Transverse colon (tissue), 4 donors: Measurements from ENCODE around the gene FAM171A1. TPM values are rescaled to one million over a fixed set of nuclear protein-coding genes. Genes with fewer than 3 reads are reported as not detected.

Experiments used
- DNase-seq: peaks from one replicate; pipeline ENCODE4 v3.0.0-alpha.2; 2019
- H3K27ac ChIP-seq, 4 donors: fragments of 200-600 bp; sonication (generic); 2 replicates each; pipeline ENCODE4 v1.5.1; 2016 to 2018; ENCODE audit warnings: inconsistent platforms in 4 of 4
- H3K27me3 ChIP-seq: fragments of 200-600 bp; sonication (generic); 2 replicates; pipeline ENCODE4 v1.5.1; 2017; ENCODE audit warnings: inconsistent platforms
- H3K36me3 ChIP-seq, 4 donors: fragments of 200-600 bp; sonication (generic); 2 replicates each; pipeline ENCODE4 v1.5.1; 2017 to 2019; ENCODE audit warnings: inconsistent platforms in 4 of 4
- H3K4me1 ChIP-seq, 4 donors: fragments of 200-600 bp; sonication (generic); 2 replicates each; pipeline ENCODE4 v1.5.1; 2017 to 2020; ENCODE audit warnings: inconsistent platforms in 4 of 4
- H3K4me3 ChIP-seq, 4 donors: fragments of 200-600 bp; sonication (generic); 1 replicate in 1 of 4; 2 replicates in 3 of 4; pipeline versions ENCODE4 v1.5.1 to v1.6.1; 2017 to 2019; ENCODE audit warnings: inconsistent platforms in 4 of 4
- H3K9me3 ChIP-seq, 2 donors: fragments of 200-600 bp; sonication (generic); 2 replicates each; pipeline ENCODE4 v1.5.1; 2017 to 2019; ENCODE audit warnings: inconsistent platforms in 2 of 2
- EP300 ChIP-seq: sonication (generic); formaldehyde crosslinking; IDR thresholded peaks from one replicate; pipeline ENCODE4 v1.6.1; 2017; ENCODE audit warnings: antibody characterized with exemption, low read depth
- POLR2A ChIP-seq: fragments of 450-650 bp; IDR thresholded peaks from one replicate; pipeline ENCODE4 v1.6.1; 2016; ENCODE audit warnings: antibody characterized with exemption, mild to moderate bottlenecking, moderate library complexity
- POLR2AphosphoS5 ChIP-seq, 3 donors: sonication (generic); formaldehyde crosslinking; IDR thresholded peaks; one replicate each; pipeline ENCODE4 v1.6.1; 2016; ENCODE audit warnings: antibody characterized with exemption in 3 of 3
- whole genome bisulfite sequencing, 2 donors: methylation state at CpG; one replicate each; pipeline ENCODE4 v1.1.5; 2018; ENCODE audit warnings: low coverage in 1 of 2; 5-methylcytosine and 5-hydroxymethylcytosine counted together
- in situ Hi-C, 4 donors: fragments of 200-750 bp; cut with MboI; loops; one replicate each; pipeline versions ENCODE4 v1.15.0 to v1.15.1; 2017; ENCODE audit warnings: low sequenced_read_pairs in 3 of 4, low pct_ligation_motif_present in 1 of 4, low pct_unique_long_range_greater_than_20kb in 1 of 4
- intact Hi-C: fragments of 100-400 bp; cut with DNase I; formaldehyde crosslinking; loops from one replicate; pipeline ENCODE4 v1.15.1; 2023; ENCODE audit warnings: low total_unique reads
- small RNA-seq, 4 donors: library from RNA; depleted of rRNA; stranded (forward); fragments of <200 nt; gene quantifications; one replicate each; pipeline ENCODE3, GENCODE V24; 2016
- total RNA-seq, 4 donors: library from RNA; depleted of rRNA; stranded (reverse); fragments of >200 nt; gene quantifications; one replicate each; pipeline ENCODE4 v1.1.0, GENCODE V29; 2016
- TF ChIP-seq, protein P1 (sequence below), 5 experiments: fragments of 200-600 bp in 3 of 5; fragments of 450-650 bp in 2 of 5; sonication (generic) in 3 of 5; IDR thresholded peaks; 1 replicate in 2 of 5; 2 replicates in 3 of 5; pipeline ENCODE4 v1.5.1; 2016 to 2017; ENCODE audit warnings: antibody characterized with exemption in 5 of 5, inconsistent platforms in 3 of 5, mild to moderate bottlenecking in 2 of 5, moderate library complexity in 1 of 5

FAM171A1 gene
- total RNA-seq, 4 donors from 2014 or later = 29.2 to 42.2 (median 38.2) TPM

GRCh38 chr10:15163253-15163828, 207.7 kb downstream of the FAM171A1 start:
- H3K27me3 ChIP-seq = no peaks in the 10 kb centered on the region
- no peak for DNase-seq
- no peak overlapping the region for H3K4me3 ChIP-seq
- intact Hi-C loops = no loop called here
- no peaks in the 10 kb centered on the region for H3K9me3 ChIP-seq
- no peaks in the 10 kb centered on the region for H3K36me3 ChIP-seq
- in situ Hi-C loops = no loop called here
- TF ChIP-seq EP300 (no peak), POLR2A (no peak), POLR2AphosphoS5 (IDR thresholded peaks at IDR 0.05) (no peak)
- TF ChIP-seq, protein P1, sequence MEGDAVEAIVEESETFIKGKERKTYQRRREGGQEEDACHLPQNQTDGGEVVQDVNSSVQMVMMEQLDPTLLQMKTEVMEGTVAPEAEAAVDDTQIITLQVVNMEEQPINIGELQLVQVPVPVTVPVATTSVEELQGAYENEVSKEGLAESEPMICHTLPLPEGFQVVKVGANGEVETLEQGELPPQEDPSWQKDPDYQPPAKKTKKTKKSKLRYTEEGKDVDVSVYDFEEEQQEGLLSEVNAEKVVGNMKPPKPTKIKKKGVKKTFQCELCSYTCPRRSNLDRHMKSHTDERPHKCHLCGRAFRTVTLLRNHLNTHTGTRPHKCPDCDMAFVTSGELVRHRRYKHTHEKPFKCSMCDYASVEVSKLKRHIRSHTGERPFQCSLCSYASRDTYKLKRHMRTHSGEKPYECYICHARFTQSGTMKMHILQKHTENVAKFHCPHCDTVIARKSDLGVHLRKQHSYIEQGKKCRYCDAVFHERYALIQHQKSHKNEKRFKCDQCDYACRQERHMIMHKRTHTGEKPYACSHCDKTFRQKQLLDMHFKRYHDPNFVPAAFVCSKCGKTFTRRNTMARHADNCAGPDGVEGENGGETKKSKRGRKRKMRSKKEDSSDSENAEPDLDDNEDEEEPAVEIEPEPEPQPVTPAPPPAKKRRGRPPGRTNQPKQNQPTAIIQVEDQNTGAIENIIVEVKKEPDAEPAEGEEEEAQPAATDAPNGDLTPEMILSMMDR (IDR thresholded peaks at IDR 0.05) = no peak
- 69 to 78% methylated on average over 2 of the region's 2 CpGs for WGBS, 2 donors
- H3K27ac ChIP-seq = no peak overlapping the region
- H3K4me1 ChIP-seq = peaks cover 0 to 22% (median 13%) of the 10 kb centered on the region in 4 donors

Small RNAs within 50 kb of the gene (small RNA-seq; reads per million reads assigned to genes)
- gene AL590365.1 = 0 reads per million in 4 donors

Other genes with a start within 250 kb of the FAM171A1 start
- gene NMT2, start 202.6 kb downstream of the FAM171A1 start, total RNA-seq = 10 to 100 TPM in 3 of 4 donors, 1 to 10 TPM in 1; 5.2 to 39.3 (median 33.8) TPM